Hypothalamus (tissue), 51 donors: ENCODE results near the gene MEGF6.

Source experiments
- DNase-seq, 51 donors: peaks; one replicate each; lab custom pipeline; 2025; lab: John Stamatoyannopoulos, UW

MEGF6 gene, protein sequence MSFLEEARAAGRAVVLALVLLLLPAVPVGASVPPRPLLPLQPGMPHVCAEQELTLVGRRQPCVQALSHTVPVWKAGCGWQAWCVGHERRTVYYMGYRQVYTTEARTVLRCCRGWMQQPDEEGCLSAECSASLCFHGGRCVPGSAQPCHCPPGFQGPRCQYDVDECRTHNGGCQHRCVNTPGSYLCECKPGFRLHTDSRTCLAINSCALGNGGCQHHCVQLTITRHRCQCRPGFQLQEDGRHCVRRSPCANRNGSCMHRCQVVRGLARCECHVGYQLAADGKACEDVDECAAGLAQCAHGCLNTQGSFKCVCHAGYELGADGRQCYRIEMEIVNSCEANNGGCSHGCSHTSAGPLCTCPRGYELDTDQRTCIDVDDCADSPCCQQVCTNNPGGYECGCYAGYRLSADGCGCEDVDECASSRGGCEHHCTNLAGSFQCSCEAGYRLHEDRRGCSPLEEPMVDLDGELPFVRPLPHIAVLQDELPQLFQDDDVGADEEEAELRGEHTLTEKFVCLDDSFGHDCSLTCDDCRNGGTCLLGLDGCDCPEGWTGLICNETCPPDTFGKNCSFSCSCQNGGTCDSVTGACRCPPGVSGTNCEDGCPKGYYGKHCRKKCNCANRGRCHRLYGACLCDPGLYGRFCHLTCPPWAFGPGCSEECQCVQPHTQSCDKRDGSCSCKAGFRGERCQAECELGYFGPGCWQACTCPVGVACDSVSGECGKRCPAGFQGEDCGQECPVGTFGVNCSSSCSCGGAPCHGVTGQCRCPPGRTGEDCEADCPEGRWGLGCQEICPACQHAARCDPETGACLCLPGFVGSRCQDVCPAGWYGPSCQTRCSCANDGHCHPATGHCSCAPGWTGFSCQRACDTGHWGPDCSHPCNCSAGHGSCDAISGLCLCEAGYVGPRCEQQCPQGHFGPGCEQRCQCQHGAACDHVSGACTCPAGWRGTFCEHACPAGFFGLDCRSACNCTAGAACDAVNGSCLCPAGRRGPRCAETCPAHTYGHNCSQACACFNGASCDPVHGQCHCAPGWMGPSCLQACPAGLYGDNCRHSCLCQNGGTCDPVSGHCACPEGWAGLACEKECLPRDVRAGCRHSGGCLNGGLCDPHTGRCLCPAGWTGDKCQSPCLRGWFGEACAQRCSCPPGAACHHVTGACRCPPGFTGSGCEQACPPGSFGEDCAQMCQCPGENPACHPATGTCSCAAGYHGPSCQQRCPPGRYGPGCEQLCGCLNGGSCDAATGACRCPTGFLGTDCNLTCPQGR (N-terminal part only)

DNA sequence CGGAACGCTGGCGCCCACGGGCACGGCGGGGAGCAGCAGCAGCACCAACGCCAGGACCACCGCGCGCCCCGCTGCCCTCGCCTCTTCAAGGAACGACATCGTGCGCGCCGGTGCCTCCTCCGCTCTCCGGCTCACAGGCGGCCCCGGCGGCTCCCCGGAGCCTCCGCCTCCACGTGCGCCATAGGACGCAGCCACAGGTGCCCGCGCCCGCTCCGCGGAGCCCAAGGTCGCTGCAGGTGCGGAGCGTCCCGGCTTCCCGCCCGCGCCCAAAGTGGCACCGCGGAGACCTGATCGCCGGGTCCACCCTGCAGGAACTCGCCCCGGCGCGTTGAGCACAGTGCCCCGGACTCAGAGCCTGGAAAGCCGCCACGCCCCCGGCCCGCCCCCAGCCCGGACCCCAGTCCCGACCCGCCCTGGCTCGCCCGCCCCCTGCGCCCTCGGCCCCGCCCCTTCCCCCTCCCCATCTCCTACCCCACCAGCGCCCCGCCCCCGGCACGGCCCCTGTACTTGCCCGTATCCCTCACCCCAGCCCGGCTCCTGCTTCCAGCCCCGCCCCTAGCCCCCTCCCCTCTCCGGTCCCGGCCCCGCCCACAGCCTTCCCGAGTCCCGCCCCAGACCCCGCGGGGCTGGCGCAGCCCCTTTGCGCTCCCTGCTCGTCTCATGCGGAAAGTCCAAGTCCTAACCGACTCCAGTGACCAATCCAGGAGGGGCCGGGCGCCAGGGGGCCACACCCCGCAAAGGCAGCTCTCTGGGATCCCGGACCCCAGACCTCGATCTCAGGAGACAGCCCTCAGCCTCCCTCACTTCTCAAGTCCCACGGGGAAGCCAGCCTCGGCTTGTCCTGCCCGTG lies at the start of gene MEGF6:
Gene MEGF6, minus strand, starts transcription at position 339 of the 850 bp plus-strand sequence. Its CDS starts 240 bp downstream, at position 99.
- DNase-seq = peak in 18 of 51 donors; percentile 13 to 61 (median 38)

GRCh38 chr1:3660704-3661103 lies 49.4 kb upstream of the MEGF6 start:
- no peak for DNase-seq

DNA sequence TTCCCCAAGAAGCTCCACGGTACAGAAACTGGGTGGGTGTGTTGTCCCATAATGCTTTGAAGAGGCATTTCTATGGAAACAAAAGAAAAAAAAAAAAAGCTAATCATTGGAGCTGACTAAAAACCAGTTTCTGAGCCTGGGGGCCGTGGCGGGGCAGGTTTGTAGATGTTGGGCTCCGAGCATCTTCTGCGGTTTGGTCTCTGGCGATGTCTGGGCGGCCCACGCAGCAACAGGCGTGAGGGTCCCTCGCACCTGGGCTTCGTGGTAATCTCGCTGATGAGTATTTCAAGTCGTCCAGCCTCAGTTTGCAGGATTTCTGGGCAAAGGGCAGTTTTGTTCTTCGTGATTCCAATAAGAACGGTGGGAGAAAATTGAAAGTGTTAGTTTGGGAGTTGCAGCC lies 47.8 kb upstream of the MEGF6 start:
- no peak for DNase-seq

DNA sequence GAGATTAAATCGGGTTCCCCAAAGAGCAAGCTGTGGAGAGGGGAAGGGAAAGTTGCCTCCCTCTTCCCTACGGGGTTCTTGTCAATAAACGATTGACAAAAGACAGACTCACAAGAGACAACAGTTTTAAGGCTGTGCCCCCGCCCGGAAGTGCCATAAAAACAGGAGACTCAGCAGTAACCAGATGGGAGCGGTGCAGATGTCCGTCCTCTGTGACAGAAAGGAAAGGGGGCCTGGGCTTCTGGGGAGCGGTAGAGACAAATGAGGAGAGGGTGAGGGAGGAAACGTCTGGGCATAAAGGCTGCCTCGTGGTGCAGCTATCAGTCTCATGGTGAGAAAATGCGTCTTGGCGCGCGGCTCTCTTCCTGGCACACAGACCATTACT lies 46.9 kb upstream of the MEGF6 start:
- DNase-seq = no peak

DNA sequence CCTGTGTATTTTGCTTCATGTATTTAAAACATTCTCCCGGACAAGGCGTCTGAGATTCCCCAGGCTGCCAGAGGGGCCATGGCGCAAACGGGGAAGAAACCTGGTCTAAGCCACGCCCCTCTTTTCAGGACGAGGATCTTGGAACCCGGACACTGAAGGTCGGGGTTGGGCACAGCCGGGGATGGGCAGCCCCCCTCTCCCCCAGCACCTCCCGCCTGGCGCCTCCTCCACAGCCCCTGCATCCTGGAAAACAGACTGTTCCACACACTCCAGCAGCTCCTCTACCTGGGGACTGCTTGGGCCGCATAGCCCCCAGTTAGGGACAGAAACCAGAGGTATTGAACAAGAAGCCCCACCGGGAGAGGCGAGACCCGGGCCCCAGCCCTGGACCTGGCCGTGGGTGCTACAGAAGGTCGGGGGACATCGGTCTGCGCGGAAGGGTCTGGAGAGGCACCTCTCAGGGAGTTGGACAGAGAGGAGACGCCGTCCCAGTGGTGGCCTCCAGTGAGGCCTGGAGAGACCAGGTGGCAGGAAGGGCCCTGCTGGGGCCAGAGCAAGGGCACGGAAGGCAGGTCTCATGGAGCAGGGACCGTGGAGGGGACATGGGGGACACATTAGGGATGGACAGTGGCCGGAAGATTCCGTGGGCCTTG lies 46.4 kb upstream of the MEGF6 start:
- DNase-seq = no peak

GRCh38 chr1:3657096-3657475 lies 45.8 kb upstream of the MEGF6 start:
- DNase-seq = no peak

GRCh38 chr1:3656450-3657095 lies 45.3 kb upstream of the MEGF6 start:
- DNase-seq = no peak

GRCh38 chr1:3654549-3655281 lies 43.4 kb upstream of the MEGF6 start:
- DNase-seq = no peak

DNA sequence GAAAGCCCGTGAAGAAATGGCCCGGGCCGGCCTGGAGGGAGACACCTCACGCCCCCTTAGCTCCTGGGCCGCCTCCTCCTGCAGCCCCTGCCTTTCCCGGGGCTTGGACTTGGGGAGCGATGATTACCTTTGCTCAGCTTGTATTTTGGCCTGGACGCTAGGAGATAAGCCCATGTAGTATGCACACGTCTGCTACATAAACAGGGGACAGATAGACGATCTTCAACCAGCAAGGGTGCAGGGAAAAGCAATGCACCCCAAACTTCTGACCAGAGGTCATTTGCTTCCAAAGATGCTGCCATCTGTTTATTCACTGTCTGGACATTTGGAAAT lies 41.9 kb upstream of the MEGF6 start:
- DNase-seq = no peak

DNA sequence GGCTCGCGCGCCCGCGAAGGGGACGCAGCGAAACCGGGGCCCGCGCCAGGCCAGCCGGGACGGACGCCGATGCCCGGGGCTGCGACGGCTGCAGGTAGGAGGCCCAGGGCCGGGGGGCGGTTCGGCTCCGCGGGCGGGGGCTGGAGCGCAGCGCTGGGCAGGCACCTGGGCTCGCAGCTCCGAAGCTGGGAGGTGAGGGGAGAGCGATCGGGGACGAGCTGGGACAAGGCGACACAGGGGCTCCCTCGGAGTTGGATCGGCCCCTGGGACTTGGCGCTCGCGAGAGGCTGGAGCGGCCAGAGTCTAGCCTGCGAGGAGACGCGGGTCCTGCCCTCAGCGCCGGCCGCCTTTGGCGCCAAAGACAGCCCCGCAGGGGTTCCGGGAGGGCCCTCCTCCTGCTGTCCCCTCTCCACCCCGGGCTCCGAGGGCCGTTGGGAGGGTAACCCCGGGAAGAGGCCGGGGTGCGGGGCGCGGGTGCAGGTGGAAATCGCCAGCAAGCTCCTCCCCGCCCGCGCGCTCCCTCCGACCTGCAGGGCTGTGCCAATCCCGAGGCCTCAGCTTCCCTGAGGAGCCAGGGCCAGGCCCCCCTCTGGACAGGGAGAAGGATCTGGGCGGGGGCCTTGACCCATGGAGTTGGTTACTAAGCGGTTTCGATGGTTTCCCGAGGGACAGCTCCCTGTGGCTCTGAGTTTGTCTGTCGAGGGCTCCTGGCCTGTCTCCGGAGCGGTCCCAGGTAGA lies 41.4 kb upstream of the MEGF6 start:
- DNase-seq = no peak

GRCh38 chr1:3651930-3652547 lies 40.7 kb upstream of the MEGF6 start, which contains the start of gene TP73:
TP73 (plus strand) TSS chr1:3652516; CDS start chr1:3682366, 29,850 bp downstream.
- DNase-seq = no peak

- DNase-seq = no peak
Observed at GRCh38 chr1:3651026-3651929, 40.0 kb upstream of the MEGF6 start.

- no peak for DNase-seq
Observed at GRCh38 chr1:3650248-3651025, 39.1 kb upstream of the MEGF6 start.

DNA sequence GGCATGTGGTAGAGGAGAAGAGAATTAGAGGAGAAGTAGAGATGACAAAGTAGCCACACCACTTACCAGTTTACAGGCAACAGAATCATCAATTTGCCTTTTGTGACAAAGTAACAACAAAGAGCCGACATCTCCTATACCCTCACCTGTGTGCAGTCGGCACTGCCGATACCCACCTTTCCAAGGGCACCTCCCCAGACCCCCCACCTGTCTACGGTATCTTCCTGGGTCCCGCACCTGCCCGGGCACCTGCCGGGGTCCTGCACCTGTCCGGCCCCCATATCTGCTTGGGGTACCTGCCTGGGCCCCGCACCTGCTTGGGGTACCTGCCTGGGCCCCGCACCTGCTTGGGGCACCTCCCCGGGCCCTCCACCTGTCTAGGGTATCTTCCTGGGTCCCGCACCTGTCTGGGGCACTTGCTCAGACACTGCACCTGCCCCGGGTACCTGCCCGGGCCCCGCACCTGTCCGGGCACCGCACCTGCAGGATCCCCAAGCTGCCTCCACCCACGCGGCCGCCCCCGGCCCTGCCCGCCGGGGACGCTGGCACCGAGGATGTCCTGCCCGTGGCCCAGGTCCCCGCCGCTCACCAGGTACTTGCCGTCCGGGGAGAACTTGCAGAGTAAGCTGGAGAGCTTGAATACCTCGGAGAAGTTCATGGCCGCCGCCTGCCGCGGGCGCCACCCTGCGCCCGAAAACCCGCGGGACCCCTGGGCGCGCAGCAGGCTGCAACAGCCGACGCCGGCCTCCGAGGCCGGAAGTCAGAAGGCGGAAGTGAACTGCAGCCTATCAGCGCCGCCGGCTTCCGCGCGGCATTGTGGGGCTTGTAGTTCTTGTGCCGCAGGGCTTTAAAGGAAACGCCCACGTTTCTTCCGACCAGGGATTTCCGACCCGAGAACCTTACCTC lies 38.3 kb upstream of the MEGF6 start, which contains the start of gene WRAP73:
Gene WRAP73, minus strand, starts transcription at position 762 of the 906 bp plus-strand sequence. Its CDS starts 104 bp downstream, at position 658.
- DNase-seq = peak; percentile 11 to 88 (median 71)
